Measurements from ENCODE around the gene VPS26C.

The VPS26C gene

GRCh38 chr21:37208056-37208721, 58.9 kb downstream of the VPS26C start:
- Histone ChIP-seq H4K20me1 (ENCODE audit: insufficient read depth, low read length, poor library complexity, severe bottlenecking) (no peaks in the 10 kb centered on the region), H3K4me2 (ENCODE audit: low read depth, low read length, poor library complexity, severe bottlenecking) (no peak overlapping the region), H3F3A (ENCODE audit: low read depth) (no peaks in the 10 kb centered on the region; the same call in 1 of the 2 replicates), H3K27me3 (ENCODE audit: insufficient read depth, low read length, poor library complexity, severe bottlenecking) (no peaks in the 10 kb centered on the region), H3K9me2 (replicated peaks; ENCODE audit: low read depth, low read length) (no peaks in the 10 kb centered on the region), H2AFZ (ENCODE audit: low read length) (no peak overlapping the region), H3K4me1 (ENCODE audit: insufficient read depth, low read length, poor library complexity, severe bottlenecking) (no peaks in the 10 kb centered on the region), H3K9me3 (ENCODE audit: insufficient read depth, low read depth, low read length) (peaks cover 7% of the 10 kb centered on the region), H3K9ac (ENCODE audit: low read depth, low read length, poor library complexity, severe bottlenecking) (no peak overlapping the region), H3K79me2 (ENCODE audit: insufficient read depth, low read length) (no peaks in the 10 kb centered on the region), H3K4me3 (ENCODE audit: low read length, poor library complexity, severe bottlenecking) (no peak overlapping the region), H3K36me3 (ENCODE audit: insufficient read depth, low read length) (peaks cover 2% of the 10 kb centered on the region; the same call in 1 of the 2 replicates)
- no peak for TF ChIP-seq CTCF (conservative IDR thresholded peaks at IDR 0.05; ENCODE audit: low read length)
- no peak for TF ChIP-seq EZH2phosphoT487 (IDR thresholded peaks at IDR 0.05; ENCODE audit: borderline replicate concordance)

GRCh38 chr21:37207441-37208009, 59.6 kb downstream of the VPS26C start:
- no peak overlapping the region for H2AFZ ChIP-seq (ENCODE audit: low read length)
- no peak overlapping the region for H3K4me3 ChIP-seq (ENCODE audit: low read length, poor library complexity, severe bottlenecking)

DNA sequence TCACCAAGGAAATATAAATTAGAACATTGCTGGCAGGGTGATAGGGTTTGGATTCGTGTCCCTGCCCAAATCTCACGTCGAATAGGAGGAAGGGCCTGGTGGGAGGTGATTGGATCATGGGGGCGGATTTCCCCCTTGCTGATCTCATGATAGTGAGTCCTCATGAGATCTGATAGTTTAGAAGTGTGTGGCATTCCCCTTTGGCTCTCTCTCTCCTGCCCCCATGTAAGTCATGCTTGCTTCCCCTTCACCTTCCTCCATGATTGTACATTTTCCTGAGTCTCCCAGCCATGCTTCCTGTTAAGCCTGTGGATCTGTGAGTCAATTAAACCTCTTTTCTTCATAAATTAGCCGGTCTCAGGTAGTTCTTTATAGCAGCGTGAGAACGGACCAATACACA, 60.6 kb downstream of the VPS26C start:
- Histone ChIP-seq H3K36me3 (ENCODE audit: insufficient read depth, low read length) (peaks cover 18% of the 10 kb centered on the region; the same call in 1 of the 2 replicates), H3K9ac (ENCODE audit: low read depth, low read length, poor library complexity, severe bottlenecking) (no peak overlapping the region), H3K27me3 (ENCODE audit: insufficient read depth, low read length, poor library complexity, severe bottlenecking) (no peaks in the 10 kb centered on the region), H3K9me3 (ENCODE audit: insufficient read depth, low read depth, low read length) (peaks cover 5% of the 10 kb centered on the region; the same call in 1 of the 2 replicates), H3K79me2 (ENCODE audit: insufficient read depth, low read length) (no peaks in the 10 kb centered on the region), H3K4me3 (ENCODE audit: low read length, poor library complexity, severe bottlenecking) (no peak overlapping the region), H2AFZ (ENCODE audit: low read length) (no peak overlapping the region), H3K4me1 (ENCODE audit: insufficient read depth, low read length, poor library complexity, severe bottlenecking) (no peaks in the 10 kb centered on the region), H4K20me1 (ENCODE audit: insufficient read depth, low read length, poor library complexity, severe bottlenecking) (no peaks in the 10 kb centered on the region), H3K4me2 (ENCODE audit: low read depth, low read length, poor library complexity, severe bottlenecking) (no peak overlapping the region), H3F3A (ENCODE audit: low read depth) (no peaks in the 10 kb centered on the region; the same call in 1 of the 2 replicates), H3K9me2 (replicated peaks; ENCODE audit: low read depth, low read length) (no peaks in the 10 kb centered on the region)
- TF ChIP-seq EZH2phosphoT487 (IDR thresholded peaks at IDR 0.05; ENCODE audit: borderline replicate concordance) (no peak), CTCF (conservative IDR thresholded peaks at IDR 0.05; ENCODE audit: low read length) (no peak)

More at GRCh38 chr21:37207441-37208009, 59.6 kb downstream of the VPS26C start:
- Histone ChIP-seq H3K4me1 (ENCODE audit: insufficient read depth, low read length, poor library complexity, severe bottlenecking) (no peaks in the 10 kb centered on the region), H3K9ac (ENCODE audit: low read depth, low read length, poor library complexity, severe bottlenecking) (no peak overlapping the region), H3K4me2 (ENCODE audit: low read depth, low read length, poor library complexity, severe bottlenecking) (no peak overlapping the region), H3K27me3 (ENCODE audit: insufficient read depth, low read length, poor library complexity, severe bottlenecking) (no peaks in the 10 kb centered on the region), H3K36me3 (ENCODE audit: insufficient read depth, low read length) (peaks cover 8% of the 10 kb centered on the region; the same call in 1 of the 2 replicates), H3K79me2 (ENCODE audit: insufficient read depth, low read length) (no peaks in the 10 kb centered on the region), H3F3A (ENCODE audit: low read depth) (no peaks in the 10 kb centered on the region; the same call in 1 of the 2 replicates), H3K9me3 (ENCODE audit: insufficient read depth, low read depth, low read length) (peaks cover 7% of the 10 kb centered on the region), H4K20me1 (ENCODE audit: insufficient read depth, low read length, poor library complexity, severe bottlenecking) (no peaks in the 10 kb centered on the region), H3K9me2 (replicated peaks; ENCODE audit: low read depth, low read length) (no peaks in the 10 kb centered on the region)
- TF ChIP-seq EZH2phosphoT487 (IDR thresholded peaks at IDR 0.05; ENCODE audit: borderline replicate concordance) (no peak), CTCF (conservative IDR thresholded peaks at IDR 0.05; ENCODE audit: low read length) (no peak)
